GM19193 (cell line): ENCODE measurements around the gene CFAP73.

Experiments
- POLR2A ChIP-seq: IDR thresholded peaks from 4 replicates; pipeline ENCODE4 v1.6.1; 2011; ENCODE audit not compliant: insufficient read depth, insufficient read length; ENCODE audit errors: extremely low read depth

The CFAP73 gene

GRCh38 chr12:113135178-113136127 lies 14.1 kb upstream of the CFAP73 start, which contains the start of gene RASAL1:
Gene RASAL1, minus strand, starts transcription at chr12:113135761. Its CDS starts 299 bp downstream, at chr12:113135462.
- no peak for TF ChIP-seq POLR2A

- no peak for TF ChIP-seq POLR2A
Observed at GRCh38 chr12:113136128-113136989, 13.2 kb upstream of the CFAP73 start.

- TF ChIP-seq POLR2A, result no peak
Observed at GRCh38 chr12:113136990-113137511, 12.5 kb upstream of the CFAP73 start.

GRCh38 chr12:113137861-113138783 lies 11.4 kb upstream of the CFAP73 start:
- TF ChIP-seq POLR2A, result no peak

GRCh38 chr12:113138826-113139225 lies 10.7 kb upstream of the CFAP73 start:
- TF ChIP-seq POLR2A, result no peak

- TF ChIP-seq POLR2A, result no peak
Observed at GRCh38 chr12:113140706-113141105, 8.8 kb upstream of the CFAP73 start.

- no peak for TF ChIP-seq POLR2A
Observed at GRCh38 chr12:113142173-113142885, 7.2 kb upstream of the CFAP73 start.

- no peak for TF ChIP-seq POLR2A
Observed at GRCh38 chr12:113142886-113143332, 6.6 kb upstream of the CFAP73 start.

GRCh38 chr12:113143959-113144358 lies 5.6 kb upstream of the CFAP73 start:
- no peak for TF ChIP-seq POLR2A

GRCh38 chr12:113144806-113145205 lies 4.7 kb upstream of the CFAP73 start:
- TF ChIP-seq POLR2A, result no peak

GRCh38 chr12:113145720-113146551 lies 3.6 kb upstream of the CFAP73 start:
- no peak for TF ChIP-seq POLR2A

GRCh38 chr12:113146999-113147398 lies 2.5 kb upstream of the CFAP73 start:
- no peak for TF ChIP-seq POLR2A

- no peak for TF ChIP-seq POLR2A
Observed at GRCh38 chr12:113151655-113152054, 2.1 kb downstream of the CFAP73 start.
